ENCODE measurements around the gene IMMP1L. TPM values are rescaled to one million over a fixed set of nuclear protein-coding genes. Genes with fewer than 3 reads are reported as not detected.

Gene IMMP1L
- total RNA-seq, 1 donor from 2014 or later, result 54.0 TPM

DNA sequence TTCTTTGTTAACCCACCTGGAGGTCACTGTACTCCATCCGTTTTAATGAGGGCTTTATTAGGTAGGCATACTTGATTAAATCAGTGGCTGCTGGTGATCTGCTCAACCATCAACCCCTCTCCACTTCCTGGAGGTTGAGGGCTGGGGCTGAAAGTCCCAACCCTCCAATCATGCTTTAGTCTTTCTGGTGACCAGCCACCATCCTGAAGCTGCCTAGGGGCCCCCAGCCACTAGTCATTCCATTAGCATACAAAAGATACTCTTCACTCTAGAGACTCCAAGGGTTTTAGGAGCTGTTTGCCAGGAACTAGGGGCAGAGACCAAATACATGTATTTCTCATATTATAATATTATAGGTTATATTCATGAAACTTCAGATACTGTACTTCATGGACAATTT is 126.3 kb downstream of the IMMP1L start:
- no peaks in the 10 kb centered on the region for H3K27me3 Mint-ChIP-seq (ENCODE audit: low read depth)
- H3K4me3 Mint-ChIP-seq, result no peak overlapping the region
- no peak for DNase-seq (ENCODE audit: low read depth, low spot score)
- TF ChIP-seq, protein P1, sequence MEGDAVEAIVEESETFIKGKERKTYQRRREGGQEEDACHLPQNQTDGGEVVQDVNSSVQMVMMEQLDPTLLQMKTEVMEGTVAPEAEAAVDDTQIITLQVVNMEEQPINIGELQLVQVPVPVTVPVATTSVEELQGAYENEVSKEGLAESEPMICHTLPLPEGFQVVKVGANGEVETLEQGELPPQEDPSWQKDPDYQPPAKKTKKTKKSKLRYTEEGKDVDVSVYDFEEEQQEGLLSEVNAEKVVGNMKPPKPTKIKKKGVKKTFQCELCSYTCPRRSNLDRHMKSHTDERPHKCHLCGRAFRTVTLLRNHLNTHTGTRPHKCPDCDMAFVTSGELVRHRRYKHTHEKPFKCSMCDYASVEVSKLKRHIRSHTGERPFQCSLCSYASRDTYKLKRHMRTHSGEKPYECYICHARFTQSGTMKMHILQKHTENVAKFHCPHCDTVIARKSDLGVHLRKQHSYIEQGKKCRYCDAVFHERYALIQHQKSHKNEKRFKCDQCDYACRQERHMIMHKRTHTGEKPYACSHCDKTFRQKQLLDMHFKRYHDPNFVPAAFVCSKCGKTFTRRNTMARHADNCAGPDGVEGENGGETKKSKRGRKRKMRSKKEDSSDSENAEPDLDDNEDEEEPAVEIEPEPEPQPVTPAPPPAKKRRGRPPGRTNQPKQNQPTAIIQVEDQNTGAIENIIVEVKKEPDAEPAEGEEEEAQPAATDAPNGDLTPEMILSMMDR (conservative IDR thresholded peaks at IDR 0.05), result no peak
- H3K27ac Mint-ChIP-seq (ENCODE audit: unreplicated experiment), result no peak overlapping the region
- H3K4me1 Mint-ChIP-seq, result no peaks in the 10 kb centered on the region
- H3K9me3 Mint-ChIP-seq, result peaks cover 9% of the 10 kb centered on the region
- peaks cover 22% of the 10 kb centered on the region for H3K36me3 Mint-ChIP-seq (ENCODE audit: low read depth)

Other genes starting within 250 kb of the IMMP1L start
- gene DCDC1, start 139.9 kb downstream of the IMMP1L start, total RNA-seq, result 2.3 and 2.6 TPM in 2 replicates
- 24.9 and 26.3 TPM in 2 replicates for gene DNAJC24, start 139.8 kb downstream of the IMMP1L start, total RNA-seq
- 19.9 and 20.3 TPM in 2 replicates for gene ELP4, start 145 bp upstream of the IMMP1L start, total RNA-seq